GM19240 (cell line): ENCODE results near the gene ZNF567.
"Not testable (repeated sequence)": the region's sequence is repeated elsewhere in the genome, so short reads cannot be mapped to it uniquely, and the experiment has no call there.

Experiments used
- DNase-seq: peaks from one replicate; pipeline ENCODE4 v3.0.0; 2011; ENCODE audit warnings: low spot score; ENCODE audit not compliant: insufficient read length

The ZNF567 gene

GRCh38 chr19:36687214-36688056 lies at the start of gene ZNF567:
TSS of gene ZNF567 (plus strand) at chr19:36687612. CDS start at chr19:36694868, 7,256 bp downstream.
- peak; percentile 84 for DNase-seq

- no peak for DNase-seq
These were observed 48.4 kb upstream of the ZNF567 start for GRCh38 chr19:36638862-36639510.

GRCh38 chr19:36646746-36647145 lies 40.7 kb upstream of the ZNF567 start:
- no peak for DNase-seq

GRCh38 chr19:36652958-36653357 lies 34.5 kb upstream of the ZNF567 start:
- no peak for DNase-seq

GRCh38 chr19:36665832-36666231 lies 21.6 kb upstream of the ZNF567 start:
- no peak for DNase-seq

GRCh38 chr19:36668646-36669045 lies 18.8 kb upstream of the ZNF567 start:
- DNase-seq = no peak

GRCh38 chr19:36672368-36672767 lies 15.0 kb upstream of the ZNF567 start:
- no peak for DNase-seq

GRCh38 chr19:36674201-36674600 lies 13.2 kb upstream of the ZNF567 start:
- DNase-seq = no peak

GRCh38 chr19:36679455-36679854 lies 8.0 kb upstream of the ZNF567 start:
- DNase-seq = no peak

GRCh38 chr19:36685835-36686234 lies 1.6 kb upstream of the ZNF567 start:
- no peak for DNase-seq

GRCh38 chr19:36686365-36687213 lies 823 bp upstream of the ZNF567 start:
- no peak for DNase-seq

GRCh38 chr19:36688058-36688457 lies 646 bp downstream of the ZNF567 start:
- DNase-seq = no peak

GRCh38 chr19:36707134-36707533 lies 19.7 kb downstream of the ZNF567 start:
- DNase-seq = no peak

- no peak for DNase-seq
These were observed 22.0 kb downstream of the ZNF567 start for GRCh38 chr19:36709423-36709822.

GRCh38 chr19:36719687-36720556 lies 32.5 kb downstream of the ZNF567 start:
- DNase-seq = no peak

GRCh38 chr19:36736166-36736565 lies 48.8 kb downstream of the ZNF567 start:
- DNase-seq = not testable (repeated sequence)

- DNase-seq = no peak
These were observed 58.5 kb downstream of the ZNF567 start for GRCh38 chr19:36745870-36746269.

GRCh38 chr19:36747750-36748149 lies 60.3 kb downstream of the ZNF567 start:
- no peak for DNase-seq

- no peak for DNase-seq
These were observed 61.2 kb downstream of the ZNF567 start for GRCh38 chr19:36748431-36749275.

GRCh38 chr19:36749613-36750012 lies 62.2 kb downstream of the ZNF567 start:
- not testable (repeated sequence) for DNase-seq
